K562 (cell line): ENCODE results near the gene SH2D5. TPM values are rescaled to one million over a fixed set of nuclear protein-coding genes. Genes with fewer than 3 reads are reported as not detected.

Source experiments
- ATAC-seq: fragments of 200-7000 bp; cut with Tn5 transposase; 3 replicates; pipeline ENCODE4 v1.9.1; 2020; ENCODE audit warnings: moderate library complexity
- BruUV-seq: library from RNA; stranded (reverse); fragments of 400-500 nt; replicated peaks from 2 replicates; lab custom pipeline; 2021; lab: Mats Ljungman, UMichigan
- CTCF ChIA-PET: fragments of 300-600 bp; formaldehyde crosslinking; extraction: SDS; loops from one replicate; lab custom pipeline; 2021; ENCODE audit warnings: low intra/inter-chr PET ratio; lab: Yijun Ruan, JAX
- POLR2A ChIA-PET: fragments of 300-600, 350-650 bp; sonication (Branson Sonifier 250); formaldehyde crosslinking; extraction: SDS; loops from one replicate; lab custom pipeline; 2021; ENCODE audit warnings: antibody characterized with exemption, inconsistent platforms; lab: Yijun Ruan, JAX
- DNase-seq, 4 experiments: peaks; one replicate each; pipeline versions ENCODE4 v3.0.0 to v3.0.0-alpha.2; 2011 to 2018; ENCODE audit warnings: low spot score in 3 of 4, mixed read lengths in 3 of 4; ENCODE audit errors: extremely low read depth in 1 of 4
- FAIRE-seq: peaks from 2 replicates; lab custom pipeline; 2011; peaks lifted over from hg19 to GRCh38; lab: Jason Lieb, UNC
- H2AFZ ChIP-seq: 2 replicates; pipeline ENCODE4 v1.6.0; 2011; ENCODE audit warnings: low read depth, low read length, control low read depth, inconsistent platforms
- H3K27ac ChIP-seq: fragments of 200-600 bp; 3 replicates; pipeline ENCODE4 v1.8.0; 2011; ENCODE audit warnings: low read depth, mild to moderate bottlenecking, control low read depth, inconsistent platforms, low read length, moderate library complexity, mixed read lengths; ENCODE audit errors: extremely low read depth
- H3K27me3 ChIP-seq, 2 experiments: fragments of 300-600 bp in 1 of 2; 2 replicates in 1 of 2; 3 replicates in 1 of 2; pipeline versions ENCODE4 v1.6.0 to v1.8.0; 2011; ENCODE audit warnings: inconsistent platforms in 2 of 2, low read length in 2 of 2, mild to moderate bottlenecking in 1 of 2, mixed read lengths in 1 of 2, moderate library complexity in 1 of 2; ENCODE audit not compliant: control insufficient read depth in 2 of 2, insufficient read depth in 2 of 2
- H3K36me3 ChIP-seq: fragments of 300-600 bp; 3 replicates; pipeline ENCODE4 v1.8.0; 2011; ENCODE audit warnings: mild to moderate bottlenecking, low read length, inconsistent platforms; ENCODE audit not compliant: control insufficient read depth, insufficient read depth
- H3K4me1 ChIP-seq, 2 experiments: fragments of 200-600 bp in 1 of 2; replicated peaks in 1 of 2; 2 replicates in 1 of 2; 3 replicates in 1 of 2; pipeline versions ENCODE4 v1.5.1 to v1.8.0; 2011; ENCODE audit warnings: inconsistent platforms in 2 of 2, low read length in 2 of 2, mild to moderate bottlenecking in 1 of 2, mixed read lengths in 1 of 2, moderate library complexity in 1 of 2; ENCODE audit not compliant: control insufficient read depth in 2 of 2, insufficient read depth in 2 of 2
- H3K4me2 ChIP-seq: 2 replicates; pipeline ENCODE4 v1.6.1; 2011; ENCODE audit warnings: low read length, control low read depth, inconsistent platforms, mixed read lengths; ENCODE audit not compliant: insufficient read depth
- H3K4me3 ChIP-seq: fragments of 200-600 bp; sonication (generic), shearing (Covaris generic); 2 replicates; pipeline ENCODE4 v1.5.1; 2016; ENCODE audit warnings: control low read depth, inconsistent platforms
- H3K79me2 ChIP-seq: fragments of 200-600 bp; 3 replicates; pipeline ENCODE4 v1.8.0; 2011; ENCODE audit warnings: low read length, inconsistent platforms; ENCODE audit not compliant: control insufficient read depth, insufficient read depth
- H3K9ac ChIP-seq, 2 experiments: 2 replicates each; pipeline versions ENCODE4 v1.6.0 to v1.6.1; 2011; ENCODE audit warnings: low read depth in 2 of 2, low read length in 2 of 2, control low read depth in 1 of 2, inconsistent platforms in 1 of 2, mild to moderate bottlenecking in 1 of 2, mixed read lengths in 1 of 2; ENCODE audit not compliant: insufficient read depth in 1 of 2
- H3K9me1 ChIP-seq: one replicate; pipeline ENCODE4 v1.6.0; 2011; ENCODE audit warnings: inconsistent platforms, mild to moderate bottlenecking, low read length, moderate library complexity; ENCODE audit not compliant: control insufficient read depth, insufficient read depth
- H3K9me3 ChIP-seq: replicated peaks from 2 replicates; pipeline ENCODE4 v1.5.1; 2011; ENCODE audit warnings: low read depth, low read length, inconsistent platforms; ENCODE audit not compliant: control insufficient read depth, insufficient read depth
- H4K20me1 ChIP-seq: replicated peaks from 2 replicates; pipeline ENCODE4 v1.6.1; 2011; ENCODE audit warnings: low read length, inconsistent platforms, mixed read lengths; ENCODE audit not compliant: control insufficient read depth, insufficient read depth
- CBX5 ChIP-seq: IDR thresholded peaks from 2 replicates; pipeline ENCODE4 v1.6.1; 2014; ENCODE audit warnings: low read depth, borderline replicate concordance
- HDGF ChIP-seq: fragments of 450-650 bp; IDR thresholded peaks from 2 replicates; pipeline ENCODE4 v1.6.1; 2016
- HMG20B ChIP-seq: fragments of 250-450 bp; sonication (Bioruptor Pico); IDR thresholded peaks from 2 replicates; pipeline ENCODE4 v1.5.0; 2021; ENCODE audit warnings: mild to moderate bottlenecking
- HMGN3 ChIP-seq: IDR thresholded peaks from 2 replicates; pipeline ENCODE4 v1.6.1; 2011; ENCODE audit warnings: borderline replicate concordance, low read depth, mild to moderate bottlenecking, mixed read lengths, low read length; ENCODE audit not compliant: insufficient read length; ENCODE audit errors: extremely low read depth
- NCOR1 ChIP-seq: fragments of 450-650 bp; IDR thresholded peaks from 2 replicates; pipeline ENCODE4 v1.6.1; 2016; ENCODE audit warnings: mild to moderate bottlenecking, moderate library complexity
- PHTF2 ChIP-seq: fragments of 250-450 bp; sonication (Bioruptor Pico); IDR thresholded peaks from 2 replicates; pipeline ENCODE4 v1.5.0; 2021; ENCODE audit warnings: mild to moderate bottlenecking
- PKNOX1 ChIP-seq: fragments of 450-650 bp; IDR thresholded peaks from 2 replicates; pipeline ENCODE4 v1.6.1; 2016
- SETDB1 ChIP-seq: IDR thresholded peaks from one replicate; pipeline ENCODE4 v1.6.1; 2012; ENCODE audit warnings: low read length, control low read depth, inconsistent platforms
- TBL1XR1 ChIP-seq, 2 experiments: IDR thresholded peaks; 2 replicates each; pipeline ENCODE4 v1.6.1; 2012; ENCODE audit warnings: improper control_type of control experiment in 2 of 2, low read length in 2 of 2, mild to moderate bottlenecking in 1 of 2
- THAP12 ChIP-seq: fragments of 250-450 bp; sonication (Bioruptor Pico); IDR thresholded peaks from 2 replicates; pipeline ENCODE4 v1.9.0; 2021; ENCODE audit warnings: mild to moderate bottlenecking, inconsistent platforms
- ZBED1 ChIP-seq: IDR thresholded peaks from 2 replicates; pipeline ENCODE4 v1.6.1; 2014
- ZNF311 ChIP-seq: fragments of 250-450 bp; sonication (Bioruptor Pico); IDR thresholded peaks from 2 replicates; pipeline ENCODE4 v1.4.0; 2020; ENCODE audit warnings: mild to moderate bottlenecking, moderate library complexity
- ZNF655 ChIP-seq: fragments of 250-450 bp; sonication (Bioruptor Pico); IDR thresholded peaks from 2 replicates; pipeline ENCODE4 v1.5.0; 2021
- ZNF79 ChIP-seq: fragments of 250-450 bp; sonication (Bioruptor Pico); IDR thresholded peaks from 2 replicates; pipeline ENCODE4 v1.4.0; 2020; ENCODE audit warnings: low read depth, mild to moderate bottlenecking, moderate library complexity
- WGBS: fragments of 100-300 bp; shearing (Covaris generic); methylation state at CpG from one replicate; pipeline ENCODE4 v1.1.6; 2016; ENCODE audit warnings: low coverage, mixed read lengths; ENCODE audit not compliant: insufficient coverage; ENCODE audit errors: missing lambda C conversion rate; 5-methylcytosine and 5-hydroxymethylcytosine counted together
- in situ Hi-C: fragments of 300-500 bp; cut with MboI; formaldehyde crosslinking; loops from 4 replicates; pipeline ENCODE4 v1.15.0; 2018; ENCODE audit warnings: inconsistent platforms, mixed read lengths
- intact Hi-C: fragments of 100-400 bp; cut with micrococcal nuclease; formaldehyde crosslinking; loops from 2 replicates; pipeline ENCODE4 v1.14.2; 2022
- polyA plus RNA-seq, 8 experiments: library from polyadenylated mRNA; depleted of rRNA in 4 of 8; stranded (reverse) in 5 of 8; unstranded in 3 of 8; fragments of >200 nt; fragmentation: Nextera tagmentation in 2 of 8; fragmentation: Illumina TruSeq in 1 of 8; extraction: Ambion mirVana in 2 of 8; extraction: Trizol in 1 of 8; gene quantifications; 2 replicates each; pipeline versions ENCODE4 v1.2.1 to v1.2.3, GENCODE V29; 2011 to 2014; ENCODE audit warnings: inconsistent platforms in 1 of 8, missing spikeins in 1 of 8
- total RNA-seq, 7 experiments: library from RNA; depleted of rRNA in 6 of 7; stranded (reverse); fragments of >200 nt in 6 of 7; fragmentation: Illumina TruSeq in 2 of 7; extraction: Trizol in 2 of 7; gene quantifications; 2 replicates each; pipeline versions ENCODE4 v1.2.1 to v1.2.3, GENCODE V29; 2011 to 2021; ENCODE audit warnings: low replicate concordance in 1 of 7
- TF ChIP-seq, protein P1 (sequence below): fragments of 200-800 bp; sonication (Bioruptor generic); IDR thresholded peaks from 2 replicates; pipeline ENCODE4 v1.6.1; 2017; ENCODE audit warnings: missing genetic modification characterization, missing compliant biosample characterization

Gene SH2D5
- total and polyA plus RNA-seq, 9 of the 15 experiments (the other 6 are each of a cell fraction or from before 2014, with no cell fraction given) = 0.06 to 0.11 TPM; not detected in 7

- TF ChIP-seq, protein P1, sequence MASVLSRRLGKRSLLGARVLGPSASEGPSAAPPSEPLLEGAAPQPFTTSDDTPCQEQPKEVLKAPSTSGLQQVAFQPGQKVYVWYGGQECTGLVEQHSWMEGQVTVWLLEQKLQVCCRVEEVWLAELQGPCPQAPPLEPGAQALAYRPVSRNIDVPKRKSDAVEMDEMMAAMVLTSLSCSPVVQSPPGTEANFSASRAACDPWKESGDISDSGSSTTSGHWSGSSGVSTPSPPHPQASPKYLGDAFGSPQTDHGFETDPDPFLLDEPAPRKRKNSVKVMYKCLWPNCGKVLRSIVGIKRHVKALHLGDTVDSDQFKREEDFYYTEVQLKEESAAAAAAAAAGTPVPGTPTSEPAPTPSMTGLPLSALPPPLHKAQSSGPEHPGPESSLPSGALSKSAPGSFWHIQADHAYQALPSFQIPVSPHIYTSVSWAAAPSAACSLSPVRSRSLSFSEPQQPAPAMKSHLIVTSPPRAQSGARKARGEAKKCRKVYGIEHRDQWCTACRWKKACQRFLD = no peak
- TF ChIP-seq HMG20B = no peak
- TF ChIP-seq, all 486 proteins: peak for 0
These were observed 16.3 kb downstream of the SH2D5 start (continued) for GRCh38 chr1:20716232-20716631.

- in situ Hi-C loops = no loop called here
- Histone ChIP-seq H3K4me1 (peaks cover under 1 to 43% of the 10 kb centered on the region in 2 experiments; a peak in 3 of 5 replicates), H3K4me2 (no peak overlapping the region), H3K9me1 (no peaks in the 10 kb centered on the region), H3K9ac (peak overlapping the region in 1 of 2 experiments; percentile 43; a peak in 1 of 4 replicates), H4K20me1 (peaks cover 10% of the 10 kb centered on the region), H2AFZ (peak overlapping the region; percentile 26; the same call in 1 of the 2 replicates), H3K27me3 (peaks cover 12 to 55% of the 10 kb centered on the region in 2 experiments; a peak in 4 of 5 replicates), H3K36me3 (no peaks in the 10 kb centered on the region), H3K4me3 (no peak overlapping the region), H3K27ac (no peak overlapping the region), H3K9me3 (no peaks in the 10 kb centered on the region), H3K79me2 (no peaks in the 10 kb centered on the region)
- FAIRE-seq (no peak), ATAC-seq (no peak), DNase-seq (no peak)
- intact Hi-C loops = no loop called here
- ChIA-PET CTCF (no interaction called here), POLR2A (interaction anchor here (0.6 to 1.5 kb wide), 3 partner anchors 9 to 72 kb away, joined by 3 read pairs; partner anchors contain the start of gene HP1BP3)
- no TSS peak for BruUV-seq
- WGBS = 32% methylated on average over 15 of the region's 15 CpGs
- TF ChIP-seq ZNF79 (CRISPR knock-in tag) (no peak), HDGF (no peak), PHTF2 (CRISPR knock-in tag) (no peak), TBL1XR1 (IDR thresholded peaks at IDR 0.05; ENCODE audit: low read length in 2 of 2) (no peak), PKNOX1 (no peak), ZBED1 (no peak), NCOR1 (no peak), HMGN3 (no peak), THAP12 (CRISPR knock-in tag) (no peak), CBX5 (no peak), ZNF311 (CRISPR knock-in tag) (no peak), SETDB1 (no peak), ZNF655 (no peak)
These were observed 17.1 kb downstream of the SH2D5 start for GRCh38 chr1:20715406-20715805.
